Measurements from ENCODE around the gene BNC2. TPM values are rescaled to one million over a fixed set of nuclear protein-coding genes. Genes with fewer than 3 reads are reported as not detected.
"Not testable (repeated sequence)": the region's sequence is repeated elsewhere in the genome, so short reads cannot be mapped to it uniquely, and the experiment has no call there.

Gene BNC2
- total RNA-seq, 1 experiment from 2014 or later, result 5.7 TPM

DNA sequence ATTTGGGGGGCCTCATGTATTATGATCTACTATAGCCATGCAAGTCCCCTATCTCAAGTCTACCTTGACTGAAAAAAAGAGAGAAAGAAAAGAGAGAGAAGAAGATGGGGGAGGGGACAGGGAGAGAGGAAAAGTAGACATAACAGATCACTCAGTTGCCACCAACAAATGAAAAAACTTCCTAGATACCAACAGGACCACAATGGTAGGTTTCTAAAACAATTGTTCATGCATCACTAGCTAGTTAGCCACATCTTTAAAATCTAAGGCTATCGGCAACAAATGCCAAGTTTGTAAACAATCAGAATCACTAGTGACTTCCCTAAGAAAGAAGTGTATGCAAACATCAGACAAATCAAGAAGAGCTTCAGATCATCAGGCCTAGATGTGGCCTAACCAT, 328.2 kb downstream of the BNC2 start:
- no peak for TF ChIP-seq TCF7L2 (IDR thresholded peaks at IDR 0.05; ENCODE audit: low read depth, low read length)
- TF ChIP-seq SIN3A (IDR thresholded peaks at IDR 0.05; ENCODE audit: borderline replicate concordance, insufficient read depth, low read depth, low read length), result no peak
- no peak for TF ChIP-seq REST (IDR thresholded peaks at IDR 0.05; ENCODE audit: insufficient read depth in 1 of 2, low read depth in 2 of 2, low read length in 1 of 2)
- TF ChIP-seq POLR2AphosphoS5 (IDR thresholded peaks at IDR 0.05; ENCODE audit: low read depth, low read length), result no peak
- no peak for TF ChIP-seq CTCF (IDR thresholded peaks at IDR 0.05)
- no peak for ATAC-seq
- Histone ChIP-seq H3K27me3 (ENCODE audit: control insufficient read depth, insufficient read depth, low read length) (no peaks in the 10 kb centered on the region), H3K9me3 (ENCODE audit: control insufficient read depth, insufficient read depth, low read depth, low read length) (no peaks in the 10 kb centered on the region), H3K4me1 (ENCODE audit: control insufficient read depth, insufficient read depth, low read length) (no peaks in the 10 kb centered on the region), H3K4me3 (ENCODE audit: low read depth in 2 of 2, low read length in 2 of 2) (no peak overlapping the region), H3K27ac (ENCODE audit: low read length) (no peak overlapping the region), H3K36me3 (ENCODE audit: control insufficient read depth, insufficient read depth, low read length) (no peaks in the 10 kb centered on the region)
- BruUV-seq (replicated peaks), result no TSS peak
- ChIA-PET CTCF (no interaction called here), POLR2A (no interaction called here)
- no peak for DNase-seq (ENCODE audit: low read depth, low spot score)
- in situ Hi-C loops (cut with HindIII; ENCODE audit: low pct_unique_long_range_greater_than_20kb, low sequenced_read_pairs) (no loop called here), intact Hi-C loops (cut with micrococcal nuclease; ENCODE audit: unreplicated experiment) (no loop called here)

- TF ChIP-seq REST (IDR thresholded peaks at IDR 0.05; ENCODE audit: insufficient read depth in 1 of 2, low read depth in 2 of 2, low read length in 1 of 2) (no peak), CTCF (IDR thresholded peaks at IDR 0.05) (no peak), POLR2AphosphoS5 (IDR thresholded peaks at IDR 0.05; ENCODE audit: low read depth, low read length) (no peak), TCF7L2 (IDR thresholded peaks at IDR 0.05; ENCODE audit: low read depth, low read length) (no peak), SIN3A (IDR thresholded peaks at IDR 0.05; ENCODE audit: borderline replicate concordance, insufficient read depth, low read depth, low read length) (no peak)
- Histone ChIP-seq H3K4me3 (ENCODE audit: low read depth in 2 of 2, low read length in 2 of 2) (no peak overlapping the region), H3K4me1 (ENCODE audit: control insufficient read depth, insufficient read depth, low read length) (no peaks in the 10 kb centered on the region), H3K27ac (ENCODE audit: low read length) (no peak overlapping the region), H3K9me3 (ENCODE audit: control insufficient read depth, insufficient read depth, low read depth, low read length) (no peaks in the 10 kb centered on the region), H3K27me3 (ENCODE audit: control insufficient read depth, insufficient read depth, low read length) (no peaks in the 10 kb centered on the region), H3K36me3 (ENCODE audit: control insufficient read depth, insufficient read depth, low read length) (no peaks in the 10 kb centered on the region)
- DNase-seq (ENCODE audit: low read depth, low spot score) (no peak), ATAC-seq (no peak)
- intact Hi-C loops (cut with micrococcal nuclease; ENCODE audit: unreplicated experiment) (no loop called here), in situ Hi-C loops (cut with HindIII; ENCODE audit: low pct_unique_long_range_greater_than_20kb, low sequenced_read_pairs) (no loop called here)
- ChIA-PET CTCF (no interaction called here), POLR2A (no interaction called here)
- no TSS peak for BruUV-seq (replicated peaks)
These were observed 329.5 kb downstream of the BNC2 start for GRCh38 chr9:16540743-16541613.

DNA sequence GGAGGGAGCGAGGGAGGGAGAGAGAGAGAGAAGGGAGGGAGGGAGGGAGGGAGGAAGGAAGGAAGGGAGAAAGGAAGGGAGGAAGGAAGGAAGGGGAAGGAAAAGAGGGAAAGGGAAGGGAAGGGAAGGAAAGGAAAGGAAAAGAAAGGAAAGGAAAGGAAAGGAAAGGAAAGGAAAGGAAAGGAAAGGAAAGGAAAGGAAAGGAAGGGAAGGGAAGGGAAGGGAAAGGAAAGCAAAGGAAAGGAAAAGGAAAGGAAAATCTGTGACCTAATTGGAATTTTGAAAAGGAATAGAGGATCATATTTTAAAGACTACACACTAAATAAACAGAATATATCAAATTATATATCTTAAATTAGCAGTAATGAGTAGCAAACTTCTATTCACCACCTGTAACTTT, 330.8 kb downstream of the BNC2 start:
- POLR2A ChIA-PET; H3K9me3 ChIP-seq (ENCODE audit: control insufficient read depth, insufficient read depth, low read depth, low read length); DNase-seq (ENCODE audit: low read depth, low spot score); H3K36me3 ChIP-seq (ENCODE audit: control insufficient read depth, insufficient read depth, low read length); in situ Hi-C loops (cut with HindIII; ENCODE audit: low pct_unique_long_range_greater_than_20kb, low sequenced_read_pairs); CTCF ChIA-PET; ATAC-seq; H3K4me3 ChIP-seq (ENCODE audit: low read depth in 2 of 2, low read length in 2 of 2); BruUV-seq (replicated peaks); intact Hi-C loops (cut with micrococcal nuclease; ENCODE audit: unreplicated experiment); H3K4me1 ChIP-seq (ENCODE audit: control insufficient read depth, insufficient read depth, low read length); H3K27ac ChIP-seq (ENCODE audit: low read length); H3K27me3 ChIP-seq (ENCODE audit: control insufficient read depth, insufficient read depth, low read length): not testable (repeated sequence)

Data from Panc1 (cell line).